GM19239 (cell line): ENCODE measurements around the gene LRRN4.
"Not testable (repeated sequence)": the region's sequence is repeated elsewhere in the genome, so short reads cannot be mapped to it uniquely, and the experiment has no call there.

Experiments
- DNase-seq: peaks from one replicate; pipeline ENCODE4 v3.0.0; 2011; ENCODE audit warnings: low spot score; ENCODE audit not compliant: insufficient read length
- FAIRE-seq: peaks from 2 replicates; lab custom pipeline; 2011; peaks lifted over from hg19 to GRCh38; lab: Jason Lieb, UNC

Gene LRRN4

DNA sequence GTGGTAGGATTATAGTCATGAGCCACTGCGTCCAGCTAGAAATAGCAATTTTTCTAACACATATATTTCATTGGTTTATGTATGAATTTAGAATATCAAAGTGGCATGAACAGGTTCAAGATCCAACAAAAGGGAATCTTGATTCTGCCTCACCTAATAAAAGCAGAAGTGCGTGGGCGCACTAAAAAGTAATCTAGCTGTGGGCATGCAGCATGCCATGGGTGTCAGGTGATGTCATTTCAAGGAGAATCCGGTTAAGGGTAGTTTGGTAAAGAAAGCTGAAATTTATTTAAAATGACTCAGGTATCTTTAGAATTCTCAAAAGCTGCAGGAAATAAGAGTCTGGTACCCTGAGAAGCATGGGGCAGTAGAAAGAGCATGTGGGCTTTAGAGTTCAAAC, 17.6 kb downstream of the LRRN4 start:
- no peak for FAIRE-seq
- no peak for DNase-seq

DNA sequence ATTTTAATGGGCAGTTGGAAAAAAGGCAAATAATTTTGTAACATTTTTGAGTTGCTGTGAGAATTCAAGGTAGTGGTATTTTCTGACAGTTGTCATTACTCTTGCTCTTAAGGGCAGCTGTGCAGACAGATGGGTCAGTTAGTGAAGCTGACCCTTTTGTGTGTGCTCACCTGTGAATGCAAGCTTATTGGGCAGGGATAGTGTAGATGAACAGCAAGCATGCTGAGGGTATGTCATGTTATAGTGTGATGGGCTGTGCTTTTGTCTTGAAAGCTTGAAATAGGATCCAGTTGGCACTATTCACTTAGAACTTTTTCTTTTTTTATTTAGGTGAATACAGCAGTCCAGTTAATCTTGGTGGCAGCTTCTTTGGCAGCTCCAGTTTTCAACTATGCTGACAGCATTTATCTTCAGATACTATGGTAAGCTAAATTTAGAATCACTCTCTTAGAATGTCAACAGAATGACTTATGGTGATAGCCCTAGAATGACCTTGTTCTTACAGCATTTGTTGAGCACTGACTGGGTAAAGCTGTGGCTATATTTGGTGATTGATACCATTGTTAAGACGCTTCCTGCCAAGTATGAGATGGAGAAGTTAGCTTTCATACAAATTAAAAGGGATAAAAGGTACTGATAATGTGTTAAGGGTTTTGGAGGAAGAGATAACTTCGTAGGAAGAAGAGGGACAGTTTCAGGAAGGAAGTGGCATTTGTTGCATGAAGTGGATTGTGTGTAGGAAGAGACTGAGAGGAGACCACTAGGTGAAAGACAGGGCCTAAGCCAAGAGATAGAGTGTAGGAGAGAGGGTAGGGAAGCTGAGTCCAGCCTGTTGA, 19.5 kb downstream of the LRRN4 start:
- FAIRE-seq, result no peak
- DNase-seq, result no peak

DNA sequence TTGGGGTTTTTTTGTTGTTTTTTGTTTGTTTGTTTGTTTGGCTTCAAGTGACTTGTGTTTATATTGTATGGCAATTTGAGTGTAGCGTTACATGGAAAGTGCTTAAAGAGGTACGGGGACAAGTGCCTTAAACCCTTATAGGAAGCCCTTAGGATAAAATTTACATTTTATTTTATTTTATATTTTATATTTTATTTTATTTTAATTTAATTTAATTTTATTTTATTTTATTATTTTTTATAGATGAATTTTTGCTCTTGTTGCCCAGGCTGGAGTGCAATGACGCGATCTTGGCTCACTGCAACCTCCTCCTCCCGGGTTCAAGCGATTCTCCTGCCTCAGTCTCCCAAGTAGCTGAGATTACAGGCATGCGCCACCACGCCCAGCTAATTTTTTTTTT, 21.0 kb downstream of the LRRN4 start:
- FAIRE-seq, DNase-seq: not testable (repeated sequence)

DNA sequence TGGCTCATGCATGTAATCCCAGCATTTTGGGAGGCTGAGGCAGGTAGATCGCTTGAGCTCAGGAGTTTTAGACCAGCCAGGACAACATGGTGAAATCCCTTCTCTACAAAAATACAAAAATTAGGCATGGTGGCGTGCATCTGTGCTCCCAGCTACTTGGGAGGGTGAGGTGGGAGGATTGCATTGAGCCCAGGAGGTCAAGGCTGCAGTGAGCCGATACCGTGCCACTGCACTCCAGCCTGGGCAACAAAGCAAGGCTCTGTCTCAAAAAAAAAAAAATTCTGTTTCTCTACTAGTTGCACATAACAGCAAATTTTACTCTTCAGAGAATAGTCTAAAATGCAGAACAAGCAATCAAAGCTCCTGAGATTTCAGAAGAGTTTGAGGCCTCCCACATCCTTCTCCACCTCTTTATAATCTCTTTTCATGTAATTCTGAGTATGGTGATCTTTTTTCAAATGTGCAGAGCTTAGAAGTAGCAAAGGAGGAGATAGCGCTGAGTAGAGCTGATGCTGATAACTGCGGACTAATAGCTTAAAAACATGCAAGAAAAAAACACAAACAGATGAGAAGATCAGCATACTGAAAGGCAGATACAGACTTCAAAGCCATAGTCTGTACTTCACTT, 23.3 kb downstream of the LRRN4 start:
- no peak for FAIRE-seq
- no peak for DNase-seq

DNA sequence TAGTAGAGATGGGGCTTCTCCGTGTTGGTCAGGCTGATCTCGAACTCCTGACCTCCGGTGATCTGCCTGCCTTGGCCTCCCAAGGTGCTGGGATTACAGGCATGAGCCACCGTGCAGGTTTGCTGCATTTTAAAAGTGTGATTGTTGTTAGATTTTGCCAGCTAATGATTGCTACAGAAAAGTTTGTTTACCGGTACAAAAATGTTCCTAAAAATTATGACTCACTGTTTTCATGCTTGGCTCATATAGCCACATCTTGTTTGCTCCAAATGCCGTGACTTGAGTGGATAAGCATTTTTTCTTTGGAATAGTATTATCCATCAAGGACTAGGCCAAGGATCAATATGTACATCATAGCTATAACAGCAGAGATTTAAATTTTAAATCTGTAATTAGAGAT, 24.3 kb downstream of the LRRN4 start:
- DNase-seq, result no peak
- no peak for FAIRE-seq

DNA sequence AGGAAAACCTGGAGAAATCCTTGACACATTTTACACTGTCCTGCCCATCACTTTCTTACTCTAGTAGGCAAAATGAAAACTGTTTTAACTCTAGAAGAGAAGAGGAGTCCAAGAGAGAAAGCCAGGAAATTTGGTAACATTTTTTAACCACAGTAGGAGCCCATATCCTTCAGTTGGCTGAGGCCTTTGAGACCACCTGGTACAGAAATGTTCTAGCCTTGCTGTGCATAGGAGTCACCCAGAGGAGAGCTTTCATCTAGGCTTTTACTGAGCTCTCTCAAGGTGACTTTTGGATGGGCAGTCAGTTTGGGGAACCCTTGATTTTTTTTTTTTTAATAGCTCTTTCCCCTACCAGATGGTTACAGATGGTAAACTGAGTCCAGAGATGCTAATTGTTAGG, 25.0 kb downstream of the LRRN4 start:
- peak; percentile 48 for FAIRE-seq
- DNase-seq, result no peak

DNA sequence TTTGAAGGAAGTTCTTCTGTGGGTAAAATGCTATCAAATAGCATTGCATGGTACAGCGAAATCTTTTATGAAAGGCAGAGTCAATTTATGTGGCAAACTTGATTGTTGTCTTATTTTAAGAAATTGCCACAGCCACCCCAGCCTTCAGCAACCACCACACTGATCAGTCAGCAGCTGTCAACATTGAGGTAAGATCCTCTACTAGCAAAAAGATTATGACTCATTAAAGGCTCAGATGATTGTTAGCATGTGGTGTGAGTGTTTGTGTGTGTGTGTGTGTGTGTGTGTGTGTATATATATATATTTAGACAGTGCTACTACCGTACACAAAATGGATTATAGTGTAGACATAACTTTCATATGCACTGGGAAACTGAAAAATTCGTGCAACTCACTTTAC, 27.8 kb downstream of the LRRN4 start:
- no peak for FAIRE-seq
- no peak for DNase-seq

DNA sequence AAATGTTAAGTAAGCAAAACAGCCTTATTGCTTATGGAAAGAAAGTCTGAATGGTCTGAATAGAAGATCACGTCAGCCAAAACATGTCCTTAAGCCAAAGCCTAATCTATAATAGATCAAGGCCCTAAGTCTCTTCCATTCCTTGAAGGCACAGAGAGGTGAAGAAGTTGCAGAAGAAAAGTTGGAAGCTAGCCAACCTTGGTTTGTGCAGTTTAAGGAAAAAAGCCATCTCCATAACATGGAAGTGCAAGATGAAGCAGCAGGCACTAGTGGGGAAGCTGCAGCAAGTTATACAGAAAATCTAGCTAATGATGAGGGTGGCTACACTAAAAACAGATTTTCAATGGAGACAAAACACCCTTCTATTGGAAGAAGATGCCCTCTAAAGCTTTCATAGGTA, 29.1 kb downstream of the LRRN4 start:
- FAIRE-seq, result no peak

DNA sequence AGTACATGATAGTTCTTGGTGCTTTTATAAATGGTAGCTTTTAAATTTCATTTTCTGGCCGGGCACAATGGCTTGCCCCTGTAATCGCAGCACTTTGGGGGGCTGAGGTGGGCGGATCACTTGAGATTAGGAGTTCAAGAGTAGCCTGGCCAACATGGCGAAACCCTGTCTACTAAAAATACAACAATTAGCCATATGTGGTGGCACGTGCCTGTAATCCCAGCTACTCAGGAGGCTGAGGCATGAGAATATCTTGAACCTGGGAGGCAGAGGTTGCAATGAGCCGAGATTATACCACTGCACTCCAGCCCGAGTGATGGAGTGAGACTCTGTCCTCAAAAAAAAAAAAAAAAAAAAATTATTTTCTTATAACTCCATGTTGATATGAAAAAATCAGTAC, 36.0 kb downstream of the LRRN4 start:
- FAIRE-seq (no peak), DNase-seq (no peak)

More for the DNA sequence above, 29.1 kb downstream of the LRRN4 start:
- no peak for DNase-seq

DNA sequence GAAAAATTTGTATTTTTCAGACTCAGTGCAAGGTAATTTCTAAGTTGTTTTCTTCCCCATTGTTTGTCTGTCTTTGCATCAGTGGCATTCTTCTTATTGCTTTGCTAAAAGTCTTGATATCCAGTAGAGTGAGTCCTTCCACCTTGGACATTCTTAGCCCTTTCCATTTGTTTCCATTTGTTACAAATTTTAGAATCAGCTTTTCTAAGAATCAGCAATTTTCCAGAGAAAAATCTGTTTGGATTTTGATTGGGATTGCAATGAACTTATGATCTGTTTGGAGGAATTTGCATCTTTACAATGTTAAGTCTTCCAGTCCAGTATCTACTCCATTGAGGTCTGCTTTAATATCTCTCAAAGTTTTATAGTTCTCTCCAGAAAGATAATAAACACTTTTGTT, 36.4 kb downstream of the LRRN4 start:
- FAIRE-seq, result no peak

DNA sequence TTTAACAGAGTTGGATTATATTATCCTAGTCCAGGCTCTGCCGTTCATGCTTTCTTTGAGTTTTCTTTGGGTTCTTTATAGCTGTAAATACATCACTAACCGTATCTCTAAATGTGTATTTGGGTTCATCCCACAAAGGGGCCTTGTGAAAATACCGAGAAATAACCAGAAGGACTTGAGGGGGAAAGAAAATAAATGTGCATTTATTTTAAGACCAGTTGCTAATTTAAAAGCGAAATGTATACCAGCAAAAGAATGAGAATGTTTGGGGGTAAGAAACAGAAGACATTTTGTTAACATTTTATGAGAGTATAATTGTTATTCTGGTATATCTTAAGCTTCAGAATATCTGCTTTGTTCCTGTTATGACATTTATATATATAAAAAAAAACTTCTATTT, 38.9 kb downstream of the LRRN4 start:
- no peak for FAIRE-seq
- no peak for DNase-seq

More for the DNA sequence above, 36.4 kb downstream of the LRRN4 start:
- DNase-seq, result no peak

DNA sequence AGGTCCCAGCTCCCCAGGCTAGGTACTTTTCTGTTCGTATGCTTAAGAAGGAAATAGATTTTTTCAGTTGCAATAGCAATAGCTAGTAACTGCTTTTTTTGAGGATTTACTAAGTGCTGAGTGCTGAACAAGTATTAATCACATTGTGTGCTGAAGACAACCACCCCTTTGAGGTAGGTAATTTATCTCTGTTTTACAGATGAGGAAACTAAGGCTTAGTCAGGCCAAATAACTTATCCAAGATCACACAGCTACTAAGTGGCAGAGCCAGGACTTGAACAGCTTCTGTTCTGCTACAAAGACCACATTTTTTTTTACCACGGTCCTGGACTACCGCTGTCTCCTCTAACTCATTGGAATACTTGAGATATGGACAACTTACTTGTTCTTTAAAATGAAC, 39.8 kb downstream of the LRRN4 start:
- DNase-seq, result no peak
- FAIRE-seq, result no peak

DNA sequence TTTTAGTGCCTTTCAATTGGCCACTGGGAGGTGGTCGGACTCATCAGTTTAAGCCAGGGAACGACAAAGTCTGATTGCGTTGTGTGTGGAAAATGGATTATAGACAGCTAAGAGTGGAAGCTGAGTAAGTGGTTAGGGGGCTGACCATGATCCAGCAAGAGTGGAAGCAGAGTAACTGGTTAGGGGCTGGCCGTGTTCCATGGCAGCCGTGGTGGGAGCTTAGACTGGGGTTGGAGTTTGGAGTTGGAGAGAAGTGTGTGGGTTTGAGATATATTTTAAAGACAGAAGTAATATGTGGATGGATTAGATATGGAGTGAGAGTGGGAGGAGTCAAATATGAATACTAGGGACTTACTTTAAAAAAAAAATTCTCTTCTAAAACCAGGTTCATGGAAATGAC, 41.7 kb downstream of the LRRN4 start:
- DNase-seq (no peak), FAIRE-seq (no peak)

DNA sequence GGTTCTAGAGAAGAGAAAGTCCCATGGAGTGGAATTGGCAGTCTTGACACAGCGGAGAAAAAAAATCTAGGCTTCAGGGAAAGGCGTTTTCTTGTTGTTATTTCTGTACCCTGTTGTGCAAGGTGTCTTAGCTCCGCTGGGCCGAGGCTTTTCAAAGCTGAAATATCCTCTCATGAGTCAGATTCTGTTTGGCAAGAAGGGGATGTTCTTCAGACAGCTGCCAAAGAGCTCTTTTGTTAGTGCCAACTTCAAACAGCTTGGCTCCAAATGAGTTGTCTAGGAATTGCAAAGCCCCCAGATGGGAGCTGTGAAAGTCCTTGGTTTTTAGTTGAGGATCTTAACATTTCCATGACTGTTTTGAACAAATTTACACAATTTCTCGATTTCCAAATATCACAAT, 45.6 kb downstream of the LRRN4 start:
- FAIRE-seq, result no peak

DNA sequence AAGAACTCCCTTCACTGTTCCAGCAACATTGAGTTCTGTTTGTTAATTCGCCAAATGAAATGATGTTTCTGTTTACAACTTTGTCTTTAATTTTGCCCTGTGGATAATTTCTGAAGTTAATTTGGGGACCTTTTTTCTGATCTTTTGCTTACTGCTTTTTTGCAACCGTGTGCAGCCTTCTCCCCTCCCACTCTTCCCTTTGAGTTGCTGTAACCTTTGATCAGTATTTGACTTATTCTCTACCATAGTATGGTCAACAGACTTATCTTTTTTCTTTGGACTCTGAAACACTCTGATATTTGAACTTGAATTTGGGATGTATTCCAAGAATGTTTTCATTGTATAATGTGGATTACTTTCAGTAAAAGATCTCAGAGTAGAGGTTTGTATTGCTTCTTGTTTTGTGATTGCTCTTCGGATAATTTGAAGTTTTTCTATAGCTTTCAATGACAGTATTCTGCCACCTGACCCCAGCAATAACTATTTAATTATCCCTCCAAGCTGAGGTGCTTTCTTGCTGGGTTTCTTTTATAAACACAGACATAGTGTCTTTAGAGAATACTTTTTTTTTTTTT, 46.2 kb downstream of the LRRN4 start:
- FAIRE-seq, result peak; percentile 70

More for the DNA sequence above, 45.6 kb downstream of the LRRN4 start:
- no peak for DNase-seq

DNA sequence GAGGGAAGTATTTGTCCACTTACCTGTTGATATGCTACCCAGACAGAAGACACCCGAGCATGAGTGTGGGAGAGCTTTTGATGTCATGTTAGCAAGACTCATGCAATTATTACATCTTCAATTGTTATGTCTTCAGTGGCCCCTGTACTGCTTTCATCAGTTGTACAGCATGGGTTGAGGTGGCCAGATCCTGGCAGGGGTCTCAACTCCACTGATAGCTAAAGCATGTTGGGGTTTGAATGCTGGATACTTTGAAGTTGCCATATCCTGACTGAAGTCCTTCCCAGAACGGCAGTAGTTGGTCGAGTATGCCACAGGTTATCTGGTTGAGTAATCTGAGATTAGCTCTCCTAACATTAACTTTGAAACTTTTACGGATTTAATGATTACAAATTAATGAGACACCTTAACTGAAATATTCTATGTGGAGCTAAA, 46.7 kb downstream of the LRRN4 start:
- DNase-seq (no peak), FAIRE-seq (no peak)

More for the DNA sequence above, 46.2 kb downstream of the LRRN4 start:
- no peak for DNase-seq

DNA sequence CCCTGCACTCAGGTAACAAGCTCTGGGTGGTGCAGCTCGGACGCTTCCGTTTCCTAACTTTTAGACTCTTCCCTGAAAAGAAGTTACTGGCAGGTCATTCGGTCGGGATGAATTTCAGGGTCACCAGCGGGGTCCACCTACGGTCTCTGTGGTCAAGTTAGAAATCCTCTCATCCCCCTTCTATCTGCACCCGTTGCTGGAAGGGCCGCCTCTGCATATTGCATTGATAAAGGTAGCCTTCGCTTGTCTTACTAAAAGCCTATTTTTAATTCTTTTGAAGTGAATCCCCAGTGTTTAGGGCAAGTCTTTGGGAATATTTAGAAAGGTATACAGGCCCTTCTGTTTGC, 47.3 kb downstream of the LRRN4 start:
- no peak for FAIRE-seq

DNA sequence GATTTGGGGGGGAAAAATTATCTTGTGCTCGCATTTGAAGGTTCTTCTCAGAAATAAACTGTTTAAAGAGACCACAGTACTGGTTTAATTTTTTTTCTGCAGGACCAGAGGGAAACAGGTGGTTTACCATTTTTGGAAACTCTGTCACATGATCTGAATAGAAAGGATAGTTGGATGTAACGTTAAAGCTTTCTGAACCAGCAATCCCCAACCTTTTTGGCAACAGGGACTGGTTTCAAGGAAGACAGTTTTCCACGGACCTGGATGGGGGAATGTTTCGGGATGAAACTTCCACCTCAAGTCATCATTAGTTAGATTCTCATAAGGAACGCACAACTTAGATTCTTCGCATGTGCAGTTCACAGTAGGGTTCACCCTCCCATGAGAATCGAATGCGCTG, 53.0 kb downstream of the LRRN4 start:
- FAIRE-seq, result no peak
- no peak for DNase-seq

More for the DNA sequence above, 47.3 kb downstream of the LRRN4 start:
- DNase-seq, result no peak

DNA sequence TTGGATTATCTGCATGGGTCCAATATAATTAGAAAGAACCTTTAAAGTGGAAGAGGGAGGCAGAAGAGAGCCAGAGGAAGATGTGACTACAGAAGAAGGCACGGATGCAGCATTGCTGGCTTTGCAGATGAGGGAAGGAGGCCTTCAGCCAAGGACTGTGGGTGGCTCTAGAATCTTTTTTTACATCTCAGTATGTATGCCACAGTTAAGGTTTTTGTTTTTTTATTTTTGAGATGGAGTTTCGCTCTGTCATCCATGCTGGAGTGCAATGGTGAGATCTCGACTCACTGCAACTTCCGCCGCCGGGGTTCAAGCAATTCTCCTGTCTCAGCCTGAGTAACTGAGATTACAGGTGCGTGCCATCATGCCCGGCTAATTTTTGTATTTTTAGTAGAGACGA, 54.1 kb downstream of the LRRN4 start:
- FAIRE-seq, result no peak
- no peak for DNase-seq

DNA sequence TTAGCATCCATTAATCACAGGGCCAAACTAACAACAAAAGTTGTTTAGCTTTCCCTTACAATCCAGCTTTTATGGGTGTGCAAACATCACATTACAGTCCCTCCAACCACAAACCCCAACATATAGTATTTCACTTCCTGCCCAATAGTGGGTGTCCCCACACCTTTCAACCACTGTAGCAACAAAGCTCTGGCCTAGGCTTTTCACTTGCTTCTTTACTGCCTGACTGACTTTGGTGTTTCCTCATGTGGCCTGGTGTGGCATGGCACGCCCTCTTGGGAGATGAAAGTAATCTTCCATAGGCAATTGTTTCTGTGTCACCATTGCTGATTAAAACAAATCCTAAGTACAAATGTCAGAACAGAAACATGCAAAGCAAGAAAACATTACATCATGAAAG, 57.1 kb downstream of the LRRN4 start:
- FAIRE-seq, result peak; percentile 88
- peak; percentile 40 for DNase-seq

DNA sequence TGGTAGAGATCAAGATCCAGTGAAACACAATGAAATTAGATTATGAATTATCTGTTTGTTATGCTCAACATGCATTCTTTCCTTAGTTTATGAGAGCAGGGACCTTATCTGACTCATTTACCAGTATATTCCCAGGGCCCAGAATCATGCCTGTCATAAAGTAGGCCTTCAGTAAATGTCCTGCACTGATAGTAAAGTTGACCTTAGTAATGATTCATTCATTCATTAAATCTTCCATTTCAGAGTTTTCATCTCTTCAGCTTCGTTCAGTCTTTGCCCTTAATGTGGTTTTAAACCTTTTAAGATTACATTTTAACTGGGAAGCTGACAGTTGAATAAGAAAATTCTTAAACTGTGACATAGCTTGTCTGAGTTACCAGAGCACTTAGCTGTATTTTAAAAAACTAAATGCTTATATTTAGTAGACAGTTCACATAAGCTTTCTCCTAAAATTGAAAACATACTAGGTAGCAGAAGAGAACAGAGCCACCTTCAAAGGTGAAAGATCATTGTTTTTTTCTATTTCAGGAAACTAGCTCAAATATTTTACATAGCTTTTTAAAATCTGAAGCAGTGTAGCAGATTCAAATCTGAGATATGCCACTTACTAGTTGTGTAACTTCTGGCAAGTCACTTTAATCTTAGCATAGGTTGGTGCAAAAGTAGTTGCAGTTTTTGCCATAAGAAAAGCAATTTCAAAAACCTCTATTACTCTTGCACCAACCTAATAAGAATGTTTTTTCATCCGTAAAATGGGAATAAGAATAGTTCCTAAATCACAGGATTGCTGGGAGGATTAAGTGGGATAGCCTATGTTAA, 62.0 kb downstream of the LRRN4 start:
- no peak for DNase-seq
- FAIRE-seq, result no peak
